Measurements from ENCODE around the gene LTBP2. TPM values are rescaled to one million over a fixed set of nuclear protein-coding genes. Genes with fewer than 3 reads are reported as not detected.

The LTBP2 gene
- total RNA-seq, 4 donors from 2014 or later, result 81.3 to 240 (median 189) TPM

DNA sequence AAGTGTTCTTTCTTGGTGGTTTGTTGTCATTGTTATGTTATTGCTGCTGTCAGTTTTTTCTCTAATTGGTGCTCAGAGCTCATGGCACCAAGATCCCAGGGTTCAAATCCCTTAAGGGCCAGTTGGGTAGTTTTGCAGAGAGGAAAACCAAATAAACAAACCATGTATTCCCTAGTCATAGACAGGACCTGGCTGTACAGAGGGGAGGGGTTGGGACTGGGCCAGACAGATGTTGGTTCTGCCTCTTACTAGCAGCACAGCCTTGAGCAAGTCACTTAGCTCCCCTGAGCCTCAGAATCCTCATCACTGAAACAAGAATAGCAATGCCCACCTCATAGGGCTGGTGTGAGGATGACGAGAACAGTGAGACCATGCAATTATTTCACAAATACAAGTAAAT, 53.4 kb downstream of the LTBP2 start:
- peaks cover 41 to 44% of the 10 kb centered on the region in 2 donors for H3K4me1 ChIP-seq
- 91 to 94% methylated on average over 1 of the region's 1 CpG for WGBS, 2 donors
- H3K27me3 ChIP-seq, result no peaks in the 10 kb centered on the region
- peak overlapping the region in 2 of 3 donors; percentile 38 to 44 for H3K27ac ChIP-seq
- intact Hi-C loops (cut with DNase I), result no loop called here
- TF ChIP-seq POLR2A (IDR thresholded peaks at IDR 0.05), result no peak
- TF ChIP-seq CTCF (IDR thresholded peaks at IDR 0.05), result no peak
- H3K36me3 ChIP-seq, result no peaks in the 10 kb centered on the region
- no peaks in the 10 kb centered on the region for H3K9me3 ChIP-seq
- H3K4me3 ChIP-seq (replicated peaks in 1 of 3), result no peak overlapping the region
- DNase-seq, result peak; percentile 46 to 50

DNA sequence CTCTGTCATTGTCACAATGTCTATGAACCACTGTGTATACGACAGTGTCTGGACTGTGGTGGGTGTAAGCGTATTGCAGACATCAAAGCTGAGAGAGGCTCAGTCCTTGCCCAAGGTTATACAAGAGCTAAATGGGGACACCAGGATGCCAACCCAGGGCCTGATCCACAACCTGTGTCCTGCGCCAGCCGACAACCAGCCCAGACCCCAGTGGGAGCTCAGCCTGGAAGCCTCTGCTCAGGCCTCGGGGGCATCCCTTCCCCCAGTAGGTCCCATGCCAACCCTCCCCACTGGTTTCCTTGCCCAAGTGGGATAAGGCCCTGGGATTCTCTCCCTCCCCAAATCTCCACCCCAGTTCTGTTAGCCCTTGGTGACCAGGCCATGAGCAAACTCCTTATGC, 54.3 kb downstream of the LTBP2 start:
- no peak for TF ChIP-seq CTCF (IDR thresholded peaks at IDR 0.05)
- no peak for TF ChIP-seq POLR2A (IDR thresholded peaks at IDR 0.05)
- Histone ChIP-seq H3K4me1 (peaks cover 35 to 37% of the 10 kb centered on the region in 2 donors), H3K27me3 (no peaks in the 10 kb centered on the region), H3K27ac (peak overlapping the region; percentile 14 to 44 (median 38)), H3K4me3 (replicated peaks in 1 of 3) (no peak overlapping the region), H3K9me3 (no peaks in the 10 kb centered on the region), H3K36me3 (no peaks in the 10 kb centered on the region)
- WGBS, 2 donors, result 82 to 90% methylated on average over 5 of the region's 5 CpGs
- DNase-seq, result no peak
- intact Hi-C loops (cut with DNase I), result no loop called here

GRCh38 chr14:74555476-74556050, 56.5 kb downstream of the LTBP2 start:
- no peak for DNase-seq
- no peak overlapping the region for H3K4me3 ChIP-seq (replicated peaks in 1 of 3)
- H3K9me3 ChIP-seq, result no peaks in the 10 kb centered on the region
- peaks cover 39 to 40% of the 10 kb centered on the region in 2 donors for H3K4me1 ChIP-seq
- no peaks in the 10 kb centered on the region for H3K36me3 ChIP-seq
- H3K27me3 ChIP-seq, result no peaks in the 10 kb centered on the region
- H3K27ac ChIP-seq, result peak overlapping the region in 1 of 3 donors; percentile 16
- intact Hi-C loops (cut with DNase I), result no loop called here
- no peak for TF ChIP-seq CTCF (IDR thresholded peaks at IDR 0.05)
- no peak for TF ChIP-seq POLR2A (IDR thresholded peaks at IDR 0.05)
- 91 to 93% methylated on average over 11 to 14 of the region's 15 CpGs for WGBS, 2 donors

DNA sequence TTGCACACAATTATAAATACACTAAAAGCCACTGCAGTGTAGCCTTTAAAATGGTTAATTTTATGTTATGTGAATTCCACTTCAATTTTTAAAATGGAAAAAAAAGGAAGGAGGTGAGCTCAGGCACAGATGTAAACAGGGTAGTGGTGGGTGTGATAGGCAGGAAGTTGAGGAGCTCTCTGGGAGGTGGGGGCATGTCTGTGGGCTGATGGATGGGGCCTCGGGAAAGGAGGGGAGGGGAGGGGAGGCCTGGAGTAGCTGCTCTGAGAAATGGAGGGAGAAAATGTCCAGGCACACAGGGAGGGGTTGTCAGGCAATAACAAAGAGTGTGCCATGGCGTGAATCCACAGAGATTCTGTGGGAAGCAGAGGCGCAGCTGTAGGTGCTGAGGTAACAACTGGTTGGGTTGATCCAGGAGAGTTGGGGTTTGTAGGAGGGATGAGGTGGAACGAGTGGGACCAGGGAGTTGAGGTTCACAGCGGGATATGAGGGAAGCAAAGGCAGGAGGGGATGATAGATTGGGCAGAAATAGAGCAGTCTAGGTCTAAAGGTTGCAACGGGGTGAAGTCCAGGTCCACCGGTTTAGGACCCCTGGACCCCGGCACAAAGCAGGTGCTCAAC, 57.2 kb downstream of the LTBP2 start:
- Histone ChIP-seq H3K36me3 (no peaks in the 10 kb centered on the region), H3K27ac (peak overlapping the region in 1 of 3 donors; percentile 19), H3K4me3 (replicated peaks in 1 of 3) (no peak overlapping the region), H3K4me1 (peaks cover 42 to 43% of the 10 kb centered on the region in 2 donors), H3K9me3 (no peaks in the 10 kb centered on the region), H3K27me3 (no peaks in the 10 kb centered on the region)
- no peak for DNase-seq
- TF ChIP-seq POLR2A (IDR thresholded peaks at IDR 0.05) (no peak), CTCF (IDR thresholded peaks at IDR 0.05) (no peak)
- intact Hi-C loops (cut with DNase I), result no loop called here
- WGBS, 2 donors, result 85 to 86% methylated on average over 8 of the region's 8 CpGs

- DNase-seq, result peak; percentile 49 to 51
- Histone ChIP-seq H3K27me3 (no peaks in the 10 kb centered on the region), H3K27ac (peak overlapping the region; percentile 44 to 95 (median 55)), H3K4me1 (peaks cover 47 to 49% of the 10 kb centered on the region in 2 donors), H3K36me3 (no peaks in the 10 kb centered on the region), H3K4me3 (replicated peaks in 1 of 3) (no peak overlapping the region), H3K9me3 (no peaks in the 10 kb centered on the region)
- no peak for TF ChIP-seq CTCF (IDR thresholded peaks at IDR 0.05)
- no peak for TF ChIP-seq POLR2A (IDR thresholded peaks at IDR 0.05)
- 71 to 77% methylated on average over 6 of the region's 6 CpGs for WGBS, 2 donors
- intact Hi-C loops (cut with DNase I), result no loop called here
These were observed 59.4 kb downstream of the LTBP2 start for GRCh38 chr14:74552623-74553022.

Measured in thyroid gland (tissue), 4 donors.